ENCODE data around the gene CYP2W1.
"Not testable (repeated sequence)": the region's sequence is repeated elsewhere in the genome, so short reads cannot be mapped to it uniquely, and the experiment has no call there.

The CYP2W1 gene, protein sequence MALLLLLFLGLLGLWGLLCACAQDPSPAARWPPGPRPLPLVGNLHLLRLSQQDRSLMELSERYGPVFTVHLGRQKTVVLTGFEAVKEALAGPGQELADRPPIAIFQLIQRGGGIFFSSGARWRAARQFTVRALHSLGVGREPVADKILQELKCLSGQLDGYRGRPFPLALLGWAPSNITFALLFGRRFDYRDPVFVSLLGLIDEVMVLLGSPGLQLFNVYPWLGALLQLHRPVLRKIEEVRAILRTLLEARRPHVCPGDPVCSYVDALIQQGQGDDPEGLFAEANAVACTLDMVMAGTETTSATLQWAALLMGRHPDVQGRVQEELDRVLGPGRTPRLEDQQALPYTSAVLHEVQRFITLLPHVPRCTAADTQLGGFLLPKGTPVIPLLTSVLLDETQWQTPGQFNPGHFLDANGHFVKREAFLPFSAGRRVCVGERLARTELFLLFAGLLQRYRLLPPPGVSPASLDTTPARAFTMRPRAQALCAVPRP

DNA sequence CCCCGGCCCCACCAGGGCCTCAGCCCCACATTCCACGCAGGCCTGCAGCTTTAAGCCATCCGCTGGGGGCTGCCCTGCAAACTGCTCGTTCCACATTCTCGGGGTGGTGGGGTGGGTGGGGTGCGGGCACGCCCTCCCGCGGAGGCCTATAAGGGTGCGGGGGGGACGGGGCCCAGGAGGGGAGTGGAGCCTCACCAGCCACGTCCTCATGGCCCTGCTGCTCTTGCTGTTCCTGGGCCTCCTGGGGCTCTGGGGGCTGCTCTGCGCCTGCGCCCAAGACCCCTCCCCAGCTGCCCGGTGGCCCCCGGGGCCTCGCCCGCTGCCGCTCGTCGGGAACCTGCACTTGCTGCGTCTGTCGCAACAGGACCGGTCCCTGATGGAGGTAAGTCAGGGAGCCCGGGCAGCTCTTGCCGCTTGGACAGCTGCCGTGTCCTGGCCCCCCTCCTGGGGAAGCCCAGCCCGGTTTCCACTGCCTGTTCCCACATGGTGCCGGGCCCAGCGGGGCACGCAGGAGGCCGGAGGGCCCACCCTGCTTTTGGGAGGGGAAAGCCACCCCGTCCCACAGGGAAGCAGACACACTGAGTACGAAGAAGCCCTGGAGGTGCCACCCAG lies at the start of gene CYP2W1:
Gene CYP2W1 (plus strand): TSS at position 178 of the 612 bp plus-strand sequence. CDS start 31 bp downstream, at position 209.
- no peak for DNase-seq (ENCODE audit: low read depth)

- DNase-seq (ENCODE audit: low read depth): no peak
Observed at GRCh38 chr7:934469-935163, 48.4 kb upstream of the CYP2W1 start.

GRCh38 chr7:935164-935873 lies 47.7 kb upstream of the CYP2W1 start:
- no peak for DNase-seq (ENCODE audit: low read depth)

- no peak for DNase-seq (ENCODE audit: low read depth)
Observed at GRCh38 chr7:935874-936385, 47.1 kb upstream of the CYP2W1 start.

DNA sequence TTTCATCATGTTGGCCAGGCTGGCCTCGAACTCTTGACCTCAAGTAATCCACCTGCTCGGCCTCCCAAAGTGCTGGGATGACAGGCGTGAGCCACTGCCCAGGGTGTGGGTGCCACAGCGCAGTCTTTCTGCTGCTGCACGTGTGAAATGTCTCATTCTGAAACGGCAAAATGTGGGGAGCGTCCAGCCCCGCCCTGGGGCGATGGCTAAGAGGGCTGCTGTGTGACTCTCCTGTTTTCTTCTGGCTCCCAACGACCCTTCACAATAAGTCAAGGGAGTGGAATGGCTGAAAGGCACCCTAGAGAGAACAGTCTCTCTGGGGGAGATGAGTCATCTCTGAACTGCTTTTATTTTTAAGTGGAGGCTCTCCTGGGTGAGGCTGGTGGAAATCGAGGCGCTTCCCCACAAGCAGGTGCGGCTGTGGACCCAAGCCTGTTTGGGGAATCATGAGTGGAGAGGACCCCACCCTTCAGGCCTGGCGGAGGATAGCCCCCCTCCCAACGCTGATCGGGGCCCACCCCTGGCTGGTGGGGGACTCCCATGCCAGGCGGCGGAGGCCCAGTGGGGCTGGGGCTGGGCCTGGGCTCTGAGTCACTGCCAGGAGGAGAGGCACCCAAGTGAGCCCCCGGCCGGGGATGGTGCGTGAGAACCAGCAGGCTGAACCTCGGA lies 46.5 kb upstream of the CYP2W1 start:
- no peak for DNase-seq (ENCODE audit: low read depth)

- DNase-seq (ENCODE audit: low read depth): no peak
Observed at GRCh38 chr7:937856-938484, 45.0 kb upstream of the CYP2W1 start.

- DNase-seq (ENCODE audit: low read depth): no peak
Observed at GRCh38 chr7:938546-939185, 44.3 kb upstream of the CYP2W1 start.

DNA sequence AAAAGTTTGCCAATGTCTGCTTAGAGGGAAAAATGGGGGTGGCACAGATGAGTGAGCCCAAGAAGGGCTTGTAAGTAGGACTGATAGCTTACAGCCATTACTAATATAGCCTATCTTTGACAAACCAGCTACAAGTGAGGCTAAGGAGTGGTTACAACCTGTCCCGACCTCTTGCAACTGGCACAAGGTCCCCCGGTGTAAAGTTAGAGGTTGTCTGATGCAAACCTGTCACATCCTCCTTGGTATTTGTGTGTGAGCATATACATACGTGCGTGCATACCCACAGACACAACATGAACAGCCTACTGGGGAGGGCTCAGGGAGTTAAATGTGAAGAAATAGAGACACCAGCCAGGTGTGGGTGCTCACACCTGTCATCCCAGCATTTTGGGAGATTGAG lies 43.1 kb upstream of the CYP2W1 start:
- DNase-seq (ENCODE audit: low read depth): no peak

GRCh38 chr7:940599-941408 lies 42.2 kb upstream of the CYP2W1 start:
- no peak for DNase-seq (ENCODE audit: low read depth)

GRCh38 chr7:943793-944192 lies 39.2 kb upstream of the CYP2W1 start:
- not testable (repeated sequence) for DNase-seq (ENCODE audit: low read depth)

DNA sequence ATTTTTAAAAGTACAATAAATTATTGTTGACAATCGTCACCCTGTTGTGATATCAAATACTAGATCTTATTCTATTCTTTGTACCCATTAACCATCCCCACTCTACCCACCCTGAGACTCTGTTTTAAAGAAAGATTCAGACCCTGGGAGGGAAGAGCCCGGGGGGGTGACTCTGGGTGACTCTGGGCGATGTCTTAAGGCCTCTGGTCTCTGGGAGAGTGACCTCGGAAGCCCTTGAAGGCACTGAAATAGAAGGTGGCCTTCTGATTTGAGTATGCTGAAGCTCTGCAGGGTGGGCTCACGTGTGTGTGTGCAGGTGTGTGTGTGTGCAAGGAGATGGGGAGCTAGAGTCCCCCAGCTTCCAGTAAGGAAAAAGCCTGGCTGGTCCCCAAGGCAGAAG lies 38.2 kb upstream of the CYP2W1 start:
- no peak for DNase-seq (ENCODE audit: low read depth)

DNA sequence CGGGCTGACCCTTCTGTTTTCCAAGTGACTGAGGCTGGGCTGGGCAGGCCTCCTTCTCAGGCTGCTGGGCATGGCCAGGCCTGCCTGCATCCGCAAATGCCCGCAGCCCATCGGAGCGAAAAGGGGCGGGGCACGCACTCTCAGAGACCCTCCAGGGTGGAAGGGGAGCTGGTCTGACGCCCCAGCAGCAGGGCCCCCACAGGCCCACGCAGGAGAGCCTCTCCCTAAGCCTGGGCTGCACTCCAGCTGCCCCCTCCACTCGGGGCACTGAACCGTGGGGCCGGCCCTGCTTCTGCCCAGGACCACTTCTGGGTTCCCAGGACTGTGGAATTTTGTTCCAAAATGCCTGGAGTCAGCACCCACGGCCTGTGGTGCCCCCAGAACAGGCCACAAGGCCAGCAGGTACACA lies 37.8 kb upstream of the CYP2W1 start:
- DNase-seq (ENCODE audit: low read depth): no peak

- DNase-seq (ENCODE audit: low read depth): no peak
Observed at GRCh38 chr7:945556-946255, 37.3 kb upstream of the CYP2W1 start.

GRCh38 chr7:946256-946996 lies 36.6 kb upstream of the CYP2W1 start:
- no peak for DNase-seq (ENCODE audit: low read depth)

DNA sequence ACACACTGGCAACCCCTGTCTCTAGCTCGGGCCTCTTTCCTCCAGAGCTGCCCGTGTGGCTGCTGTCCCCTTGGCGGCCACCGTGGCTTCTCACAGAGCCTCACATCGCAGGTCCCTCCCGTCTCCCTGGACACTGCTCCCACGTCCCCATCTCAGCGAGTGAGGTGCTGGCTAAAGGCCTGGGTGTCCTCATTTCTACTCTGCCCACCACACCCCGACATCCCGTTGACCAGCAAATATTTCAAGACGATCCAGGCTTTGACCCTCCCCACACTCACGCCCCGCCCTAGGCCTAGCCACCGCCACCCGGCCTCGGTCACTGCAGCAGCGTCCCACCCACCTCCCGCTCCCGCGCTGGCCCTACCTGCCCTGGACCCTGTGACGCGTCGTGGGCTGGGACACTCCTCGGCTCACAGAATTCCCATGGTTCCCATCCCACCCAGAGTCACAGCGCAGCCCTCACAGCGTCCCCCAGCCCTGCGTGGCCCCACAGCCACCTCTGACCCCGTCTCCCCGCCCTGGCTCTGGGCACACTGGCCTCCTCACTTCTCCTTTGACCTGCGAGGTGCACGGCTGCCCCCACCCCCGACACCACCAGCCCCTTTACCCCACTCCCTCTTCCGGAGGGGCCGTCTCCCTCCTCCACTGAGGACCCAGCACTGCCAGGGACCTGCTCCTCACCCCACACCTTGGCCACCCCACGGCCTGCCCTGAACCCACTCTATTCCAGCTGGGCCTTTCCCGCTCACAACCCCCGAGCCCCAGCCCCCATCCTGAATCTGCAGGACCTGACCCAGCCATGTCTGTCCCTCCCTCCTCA lies 35.4 kb upstream of the CYP2W1 start:
- no peak for DNase-seq (ENCODE audit: low read depth)

DNA sequence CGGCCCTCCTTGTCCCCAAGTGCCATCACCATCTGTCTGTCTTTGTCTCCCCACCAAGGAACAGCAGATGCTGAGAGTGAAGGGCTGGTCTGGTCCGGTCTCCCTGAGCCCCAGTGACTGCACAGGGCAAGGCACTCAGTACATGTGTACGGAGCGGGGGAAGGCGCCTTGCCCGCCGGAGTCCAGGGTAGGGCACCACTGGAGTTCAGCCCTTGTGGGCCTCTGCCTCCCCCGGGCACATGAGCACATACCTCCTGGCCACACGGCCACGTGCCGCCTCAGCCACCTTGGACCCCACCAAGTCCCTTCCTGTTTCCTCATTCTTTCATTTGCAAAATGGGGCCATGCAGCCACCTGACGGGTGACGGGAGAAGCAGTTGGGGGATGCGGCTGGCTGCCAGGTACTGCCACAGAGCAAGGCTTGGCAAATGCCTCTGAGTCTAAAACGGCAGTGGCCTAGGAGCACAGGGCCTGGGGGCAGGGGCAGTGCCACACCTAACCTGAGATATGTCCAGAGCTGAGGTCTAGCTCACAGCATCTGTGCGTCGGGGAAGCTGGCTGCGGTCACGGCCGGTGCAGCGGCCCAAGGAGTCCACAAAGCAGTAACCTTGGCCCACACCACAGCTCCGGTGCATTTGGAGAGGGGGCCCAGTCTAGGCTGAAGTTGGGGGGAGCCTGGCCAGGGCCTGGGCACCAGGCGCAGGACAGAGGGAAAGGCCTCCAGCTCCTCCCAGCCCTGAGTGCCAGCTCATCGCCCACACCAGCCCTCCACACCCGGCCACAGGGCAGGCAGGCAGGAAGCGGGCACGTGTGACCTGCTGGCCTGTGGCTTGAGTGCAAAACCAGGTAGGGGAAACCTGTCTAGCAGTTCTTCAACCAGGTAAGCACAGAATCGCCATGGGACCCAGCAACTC lies 33.7 kb upstream of the CYP2W1 start:
- no peak for DNase-seq (ENCODE audit: low read depth)
